WI38 (cell line): Measurements from ENCODE around the gene SASH1.

Experiments used
- H3K4me3 ChIP-seq: 2 replicates; pipeline ENCODE4 v1.5.1; 2011; ENCODE audit warnings: low read depth, mild to moderate bottlenecking, control low read depth, low read length
- CTCF ChIP-seq: IDR thresholded peaks from 2 replicates; pipeline ENCODE4 v1.5.1; 2012; ENCODE audit warnings: low read depth, mild to moderate bottlenecking, control low read depth, low read length

Gene SASH1

GRCh38 chr6:148466158-148466557 is 123.5 kb downstream of the SASH1 start:
- no peak overlapping the region for H3K4me3 ChIP-seq
- no peak for TF ChIP-seq CTCF

- H3K4me3 ChIP-seq: no peak overlapping the region
- no peak for TF ChIP-seq CTCF
Observed at GRCh38 chr6:148467926-148468325, 125.3 kb downstream of the SASH1 start.

GRCh38 chr6:148470156-148470555 is 127.5 kb downstream of the SASH1 start:
- TF ChIP-seq CTCF: no peak
- no peak overlapping the region for H3K4me3 ChIP-seq

- no peak for TF ChIP-seq CTCF
Observed at GRCh38 chr6:148470606-148471465, 128.2 kb downstream of the SASH1 start.

GRCh38 chr6:148471624-148472159 is 129.1 kb downstream of the SASH1 start:
- no peak overlapping the region for H3K4me3 ChIP-seq
- no peak for TF ChIP-seq CTCF

More at GRCh38 chr6:148470606-148471465, 128.2 kb downstream of the SASH1 start:
- H3K4me3 ChIP-seq: no peak overlapping the region

GRCh38 chr6:148472171-148473105 is 129.8 kb downstream of the SASH1 start:
- H3K4me3 ChIP-seq: no peak overlapping the region

More at GRCh38 chr6:148472171-148473105, 129.8 kb downstream of the SASH1 start:
- TF ChIP-seq CTCF: no peak
